A549 (cell line): ENCODE measurements around the gene LRRC3C. TPM values are rescaled to one million over a fixed set of nuclear protein-coding genes. Genes with fewer than 3 reads are reported as not detected.

Experiments used
- CBX2 ChIP-seq: fragments of 200-600 bp; sonication (generic); IDR thresholded peaks from 2 replicates; pipeline ENCODE4 v1.6.1; 2016; ENCODE audit warnings: low read depth, mild to moderate bottlenecking, borderline replicate concordance
- CBX8 ChIP-seq: fragments of 200-600 bp; sonication (generic); IDR thresholded peaks from 2 replicates; pipeline ENCODE4 v1.6.1; 2016
- CTCF ChIP-seq: fragments of >200 bp; sonication (Bioruptor Twin); formaldehyde crosslinking; IDR thresholded peaks from 3 replicates; pipeline ENCODE4 v1.5.1; 2016
- EHF ChIP-seq: fragments of 250-450 bp; sonication (Bioruptor Pico); IDR thresholded peaks from 2 replicates; pipeline ENCODE4 v1.5.0; 2020; ENCODE audit warnings: mild to moderate bottlenecking
- ELK1 ChIP-seq: fragments of 150-350 bp; IDR thresholded peaks from 2 replicates; pipeline ENCODE4 v1.6.1; 2014; ENCODE audit warnings: low read depth, mild to moderate bottlenecking, low read length
- GATA3 ChIP-seq: IDR thresholded peaks from 2 replicates; pipeline ENCODE4 v1.6.1; 2012; ENCODE audit warnings: borderline replicate concordance
- HOXA7 ChIP-seq: fragments of 250-450 bp; sonication (Bioruptor Pico); IDR thresholded peaks from 2 replicates; pipeline ENCODE4 v1.5.0; 2020; ENCODE audit warnings: mild to moderate bottlenecking, moderate library complexity
- JUN ChIP-seq, 2 experiments: fragments of >200 bp; sonication (Bioruptor Twin); formaldehyde crosslinking; IDR thresholded peaks; 2 replicates in 1 of 2; 3 replicates in 1 of 2; pipeline ENCODE4 v1.6.1; 2016 to 2017
- KDM1A ChIP-seq: fragments of 200-600 bp; sonication (generic); IDR thresholded peaks from 2 replicates; pipeline ENCODE4 v1.6.1; 2016; ENCODE audit warnings: low read depth, mild to moderate bottlenecking
- MAFK ChIP-seq: fragments of 450-650 bp; IDR thresholded peaks from 2 replicates; pipeline ENCODE4 v1.6.1; 2014; ENCODE audit not compliant: partially characterized antibody
- MYC ChIP-seq: IDR thresholded peaks from 2 replicates; pipeline ENCODE4 v1.6.1; 2012; ENCODE audit warnings: mild to moderate bottlenecking, inconsistent platforms, low read length, improper control_type of control experiment, borderline replicate concordance
- NPAS2 ChIP-seq: fragments of 250-450 bp; sonication (Bioruptor Pico); IDR thresholded peaks from 2 replicates; pipeline ENCODE4 v1.8.0; 2022; ENCODE audit warnings: mild to moderate bottlenecking, moderate library complexity, borderline replicate concordance
- POLR2AphosphoS2 ChIP-seq: conservative IDR thresholded peaks from 2 replicates; pipeline ENCODE4 v1.6.1; 2012; ENCODE audit warnings: low read length, improper control_type of control experiment, inconsistent platforms
- RCOR1 ChIP-seq: fragments of 150-350 bp; IDR thresholded peaks from 2 replicates; pipeline ENCODE4 v1.6.1; 2014; ENCODE audit warnings: antibody characterized with exemption, low read length, low read depth
- REST ChIP-seq: fragments of 200-600 bp; sonication (generic); IDR thresholded peaks from 2 replicates; pipeline ENCODE4 v1.6.1; 2016; ENCODE audit warnings: antibody characterized with exemption, mild to moderate bottlenecking, moderate library complexity
- TP53 ChIP-seq: fragments of 250-450 bp; sonication (Bioruptor Pico); IDR thresholded peaks from 2 replicates; pipeline ENCODE4 v1.5.0; 2021; ENCODE audit warnings: mild to moderate bottlenecking, moderate library complexity
- polyA plus RNA-seq, 4 experiments: library from polyadenylated mRNA; depleted of rRNA in 3 of 4; stranded (reverse); fragments of >200 nt; fragmentation: RNase III in 1 of 4; extraction: RNeasy Plus Mini Kit Qiagen cat#74134 plus additional on column Dnase treatment in 1 of 4; gene quantifications; 2 replicates in 3 of 4; 3 replicates in 1 of 4; pipeline ENCODE4 v1.2.3, GENCODE V29; 2011 to 2017
- TF ChIP-seq, protein P1 (sequence below): fragments of 450-650 bp; IDR thresholded peaks from 2 replicates; pipeline ENCODE4 v1.6.1; 2014; ENCODE audit warnings: antibody characterized with exemption
- TF ChIP-seq, protein P2 (sequence below): IDR thresholded peaks from 2 replicates; pipeline ENCODE4 v1.6.1; 2012
- TF ChIP-seq, protein P3 (sequence below): IDR thresholded peaks from 2 replicates; pipeline ENCODE4 v1.6.1; 2012; ENCODE audit warnings: low read depth, borderline replicate concordance

The LRRC3C gene
- polyA plus RNA-seq, 2 of the 4 experiments (the other 2 are of a cell fraction) = not detected

- TF ChIP-seq CBX2 (no peak), MYC (peak; percentile 84; the same call in 1 of the 2 replicates), NPAS2 (no peak), POLR2AphosphoS2 (no peak), EHF (0 out of 2 replicates have a peak, but pooled peaks have one; percentile 51), KDM1A (no peak), CBX8 (0 out of 2 replicates have a peak, but pooled peaks have one; percentile 59), JUN (IDR thresholded peaks at IDR 0.05) (peak; percentile 89 to 99), CTCF (peak; percentile 79), MAFK (peak; percentile 49), ELK1 (no peak), REST (peak; percentile 33; the same call in 1 of the 2 replicates), RCOR1 (no peak), HOXA7 (no peak), GATA3 (peak; percentile 46; the same call in 1 of the 2 replicates), TP53 (CRISPR knock-in tag) (0 out of 2 replicates have a peak, but pooled peaks have one; percentile 67)
- TF ChIP-seq, protein P1, sequence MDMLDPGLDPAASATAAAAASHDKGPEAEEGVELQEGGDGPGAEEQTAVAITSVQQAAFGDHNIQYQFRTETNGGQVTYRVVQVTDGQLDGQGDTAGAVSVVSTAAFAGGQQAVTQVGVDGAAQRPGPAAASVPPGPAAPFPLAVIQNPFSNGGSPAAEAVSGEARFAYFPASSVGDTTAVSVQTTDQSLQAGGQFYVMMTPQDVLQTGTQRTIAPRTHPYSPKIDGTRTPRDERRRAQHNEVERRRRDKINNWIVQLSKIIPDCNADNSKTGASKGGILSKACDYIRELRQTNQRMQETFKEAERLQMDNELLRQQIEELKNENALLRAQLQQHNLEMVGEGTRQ = no peak
- TF ChIP-seq, protein P2, sequence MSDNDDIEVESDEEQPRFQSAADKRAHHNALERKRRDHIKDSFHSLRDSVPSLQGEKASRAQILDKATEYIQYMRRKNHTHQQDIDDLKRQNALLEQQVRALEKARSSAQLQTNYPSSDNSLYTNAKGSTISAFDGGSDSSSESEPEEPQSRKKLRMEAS = peak; percentile 98
- TF ChIP-seq, protein P3, sequence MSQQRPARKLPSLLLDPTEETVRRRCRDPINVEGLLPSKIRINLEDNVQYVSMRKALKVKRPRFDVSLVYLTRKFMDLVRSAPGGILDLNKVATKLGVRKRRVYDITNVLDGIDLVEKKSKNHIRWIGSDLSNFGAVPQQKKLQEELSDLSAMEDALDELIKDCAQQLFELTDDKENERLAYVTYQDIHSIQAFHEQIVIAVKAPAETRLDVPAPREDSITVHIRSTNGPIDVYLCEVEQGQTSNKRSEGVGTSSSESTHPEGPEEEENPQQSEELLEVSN = peak; percentile 89
Observed at GRCh38 chr17:39980351-39981206, 53.0 kb downstream of the LRRC3C start, which contains the start of gene PSMD3 (continued).
